ENCODE measurements around the gene RASSF4.

The RASSF4 gene

GRCh38 chr10:45000138-45000751, 40.6 kb downstream of the RASSF4 start:
- peak overlapping the region; percentile 63 for H3K4me3 ChIP-seq (ENCODE audit: insufficient read length, low read depth)
- peak overlapping the region; percentile 65 for H3K9ac ChIP-seq (ENCODE audit: insufficient read length, low read depth)
- TF ChIP-seq ZNF274 (IDR thresholded peaks at IDR 0.05; ENCODE audit: low read depth, low read length) = no peak
- no peak for TF ChIP-seq YY1 (IDR thresholded peaks at IDR 0.05; ENCODE audit: insufficient read depth, insufficient read length)
- no peak for TF ChIP-seq SUZ12 (IDR thresholded peaks at IDR 0.05; ENCODE audit: extremely low read depth, insufficient read depth, insufficient read length)
- no peaks in the 10 kb centered on the region for H3K27me3 ChIP-seq (ENCODE audit: insufficient read depth, insufficient read length)
- peaks cover 32% of the 10 kb centered on the region for H3K9me3 ChIP-seq (ENCODE audit: insufficient read depth, low read length)
- DNase-seq (ENCODE audit: low read depth, low spot score) = no peak
- H3K4me1 ChIP-seq (ENCODE audit: insufficient read depth, insufficient read length) = no peaks in the 10 kb centered on the region
- peaks cover 22% of the 10 kb centered on the region for H3K36me3 ChIP-seq (ENCODE audit: insufficient read depth, insufficient read length, low read length)

- Histone ChIP-seq H3K27me3 (ENCODE audit: insufficient read depth, insufficient read length) (no peaks in the 10 kb centered on the region), H3K9ac (ENCODE audit: insufficient read length, low read depth) (peak within 1 kb of the TSS; percentile 65), H3K4me3 (ENCODE audit: insufficient read length, low read depth) (peak within 1 kb of the TSS; percentile 63), H3K4me1 (ENCODE audit: insufficient read depth, insufficient read length) (no peaks in the 10 kb centered on the region), H3K9me3 (ENCODE audit: insufficient read depth, low read length) (peaks cover 32% of the 10 kb centered on the region), H3K36me3 (ENCODE audit: insufficient read depth, insufficient read length, low read length) (peaks cover 20% of the 10 kb centered on the region)
- TF ChIP-seq YY1 (IDR thresholded peaks at IDR 0.05; ENCODE audit: insufficient read depth, insufficient read length) (no peak), SUZ12 (IDR thresholded peaks at IDR 0.05; ENCODE audit: extremely low read depth, insufficient read depth, insufficient read length) (no peak), ZNF274 (IDR thresholded peaks at IDR 0.05; ENCODE audit: low read depth, low read length) (no peak)
- no peak for DNase-seq (ENCODE audit: low read depth, low spot score)
These were observed 41.3 kb downstream of the RASSF4 start, which contains the start of gene ZNF22 for GRCh38 chr10:45000752-45001380. ZNF22 (plus strand) TSS chr10:45000923; CDS start chr10:45003369, 2,446 bp downstream.

GRCh38 chr10:45001381-45002148, 42.0 kb downstream of the RASSF4 start:
- Histone ChIP-seq H3K9me3 (ENCODE audit: insufficient read depth, low read length) (peaks cover 32% of the 10 kb centered on the region), H3K4me1 (ENCODE audit: insufficient read depth, insufficient read length) (no peaks in the 10 kb centered on the region), H3K4me3 (ENCODE audit: insufficient read length, low read depth) (peak overlapping the region; percentile 63), H3K9ac (ENCODE audit: insufficient read length, low read depth) (peak overlapping the region; percentile 65), H3K27me3 (ENCODE audit: insufficient read depth, insufficient read length) (no peaks in the 10 kb centered on the region), H3K36me3 (ENCODE audit: insufficient read depth, insufficient read length, low read length) (peaks cover 20% of the 10 kb centered on the region)
- no peak for DNase-seq (ENCODE audit: low read depth, low spot score)
- TF ChIP-seq SUZ12 (IDR thresholded peaks at IDR 0.05; ENCODE audit: extremely low read depth, insufficient read depth, insufficient read length) (no peak), ZNF274 (IDR thresholded peaks at IDR 0.05; ENCODE audit: low read depth, low read length) (no peak), YY1 (IDR thresholded peaks at IDR 0.05; ENCODE audit: insufficient read depth, insufficient read length) (no peak)

GRCh38 chr10:45003432-45004000, 43.9 kb downstream of the RASSF4 start:
- DNase-seq (ENCODE audit: low read depth, low spot score) = no peak
- H3K9me3 ChIP-seq (ENCODE audit: insufficient read depth, low read length) = peaks cover 32% of the 10 kb centered on the region
- H3K9ac ChIP-seq (ENCODE audit: insufficient read length, low read depth) = no peak overlapping the region
- H3K36me3 ChIP-seq (ENCODE audit: insufficient read depth, insufficient read length, low read length) = peaks cover 20% of the 10 kb centered on the region
- H3K4me3 ChIP-seq (ENCODE audit: insufficient read length, low read depth) = no peak overlapping the region
- H3K4me1 ChIP-seq (ENCODE audit: insufficient read depth, insufficient read length) = no peaks in the 10 kb centered on the region
- no peak for TF ChIP-seq SUZ12 (IDR thresholded peaks at IDR 0.05; ENCODE audit: extremely low read depth, insufficient read depth, insufficient read length)
- TF ChIP-seq YY1 (IDR thresholded peaks at IDR 0.05; ENCODE audit: insufficient read depth, insufficient read length) = no peak
- TF ChIP-seq ZNF274 (IDR thresholded peaks at IDR 0.05; ENCODE audit: low read depth, low read length) = peak; percentile 77
- no peaks in the 10 kb centered on the region for H3K27me3 ChIP-seq (ENCODE audit: insufficient read depth, insufficient read length)

GRCh38 chr10:45004661-45005060, 45.1 kb downstream of the RASSF4 start:
- Histone ChIP-seq H3K36me3 (ENCODE audit: insufficient read depth, insufficient read length, low read length) (peaks cover 20% of the 10 kb centered on the region), H3K4me1 (ENCODE audit: insufficient read depth, insufficient read length) (no peaks in the 10 kb centered on the region), H3K27me3 (ENCODE audit: insufficient read depth, insufficient read length) (no peaks in the 10 kb centered on the region), H3K4me3 (ENCODE audit: insufficient read length, low read depth) (no peak overlapping the region), H3K9me3 (ENCODE audit: insufficient read depth, low read length) (peaks cover 32% of the 10 kb centered on the region), H3K9ac (ENCODE audit: insufficient read length, low read depth) (no peak overlapping the region)
- TF ChIP-seq ZNF274 (IDR thresholded peaks at IDR 0.05; ENCODE audit: low read depth, low read length) = no peak
- no peak for TF ChIP-seq SUZ12 (IDR thresholded peaks at IDR 0.05; ENCODE audit: extremely low read depth, insufficient read depth, insufficient read length)
- TF ChIP-seq YY1 (IDR thresholded peaks at IDR 0.05; ENCODE audit: insufficient read depth, insufficient read length) = no peak
- no peak for DNase-seq (ENCODE audit: low read depth, low spot score)

GRCh38 chr10:45005284-45005683, 45.7 kb downstream of the RASSF4 start:
- no peak for TF ChIP-seq ZNF274 (IDR thresholded peaks at IDR 0.05; ENCODE audit: low read depth, low read length)
- no peak for TF ChIP-seq YY1 (IDR thresholded peaks at IDR 0.05; ENCODE audit: insufficient read depth, insufficient read length)
- Histone ChIP-seq H3K9me3 (ENCODE audit: insufficient read depth, low read length) (peaks cover 32% of the 10 kb centered on the region), H3K36me3 (ENCODE audit: insufficient read depth, insufficient read length, low read length) (peaks cover 20% of the 10 kb centered on the region), H3K4me3 (ENCODE audit: insufficient read length, low read depth) (no peak overlapping the region), H3K27me3 (ENCODE audit: insufficient read depth, insufficient read length) (no peaks in the 10 kb centered on the region), H3K9ac (ENCODE audit: insufficient read length, low read depth) (no peak overlapping the region), H3K4me1 (ENCODE audit: insufficient read depth, insufficient read length) (no peaks in the 10 kb centered on the region)
- no peak for DNase-seq (ENCODE audit: low read depth, low spot score)

All from NT2/D1 (cell line).